Measurements from ENCODE around the gene JMY. TPM values are rescaled to one million over a fixed set of nuclear protein-coding genes. Genes with fewer than 3 reads are reported as not detected.
"Not testable (repeated sequence)": the region's sequence is repeated elsewhere in the genome, so short reads cannot be mapped to it uniquely, and the experiment has no call there.

Gene JMY
- total RNA-seq, 1 experiment from 2014 or later: 12.5 TPM

DNA sequence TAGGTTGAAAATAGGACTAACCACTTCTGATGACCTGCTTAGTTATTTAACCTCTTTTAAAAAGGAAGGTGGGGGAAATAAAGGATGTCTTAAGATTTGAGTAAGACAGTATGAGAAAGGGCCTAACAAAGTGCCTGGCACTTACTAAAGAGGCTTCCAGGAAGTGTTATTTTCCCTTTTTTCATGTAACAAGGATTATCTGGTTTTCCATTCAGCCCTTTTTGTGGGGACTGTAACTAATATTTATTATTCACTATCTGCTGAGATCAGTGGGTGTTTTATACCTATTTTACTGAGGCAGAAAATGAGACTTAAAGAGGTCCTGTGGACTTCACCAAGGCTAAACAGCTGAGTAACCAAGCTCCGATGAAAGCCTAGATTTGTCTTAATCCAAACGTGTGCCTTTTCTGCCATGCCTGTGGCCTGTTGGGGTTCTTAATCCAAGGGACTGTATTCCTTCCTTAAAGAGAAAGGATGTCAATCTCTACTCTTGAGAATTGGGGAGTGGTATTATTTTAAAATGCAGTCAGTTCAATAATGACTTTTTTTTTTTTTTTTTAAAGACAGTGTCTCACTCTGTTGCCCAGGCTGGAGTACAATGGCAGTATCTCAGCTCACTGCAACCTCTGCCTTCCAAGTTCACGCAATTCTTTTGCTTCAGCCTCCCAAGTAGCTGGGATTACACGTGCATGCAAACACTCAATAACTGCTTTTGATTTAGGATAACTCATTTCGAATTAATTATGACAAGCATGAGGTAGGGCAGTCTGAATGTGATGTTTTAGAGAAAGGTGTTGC lies 6.5 kb downstream of the JMY start:
- TF ChIP-seq CTCF (IDR thresholded peaks at IDR 0.05; ENCODE audit: unreplicated experiment): no peak
- peaks cover 44% of the 10 kb centered on the region for H3K4me1 Mint-ChIP-seq (ENCODE audit: low read depth, unreplicated experiment)
- BruUV-seq (replicated peaks): no TSS peak
- H3K4me3 Mint-ChIP-seq (ENCODE audit: low read depth, unreplicated experiment): no peak overlapping the region
- H3K36me3 Mint-ChIP-seq (ENCODE audit: insufficient read depth, unreplicated experiment): peaks cover 22% of the 10 kb centered on the region
- H3K27me3 Mint-ChIP-seq (ENCODE audit: unreplicated experiment): no peaks in the 10 kb centered on the region
- CTCF ChIA-PET: interaction anchor here (0.6 kb wide), 1 partner anchor 205 kb away, joined by 4 read pairs; no protein-coding TSS in a partner anchor
- H3K9me3 Mint-ChIP-seq (ENCODE audit: low read depth, unreplicated experiment): no peaks in the 10 kb centered on the region
- no peak for DNase-seq
- no peak overlapping the region for H3K27ac Mint-ChIP-seq (ENCODE audit: unreplicated experiment)
- intact Hi-C loops (cut with micrococcal nuclease; ENCODE audit: unreplicated experiment): loop anchor here (5.0 kb wide), 1 partner anchor 110 kb away; no protein-coding TSS in a partner anchor

- no peaks in the 10 kb centered on the region for H3K9me3 Mint-ChIP-seq (ENCODE audit: low read depth, unreplicated experiment)
- no peak overlapping the region for H3K4me3 Mint-ChIP-seq (ENCODE audit: low read depth, unreplicated experiment)
- H3K27ac Mint-ChIP-seq (ENCODE audit: unreplicated experiment): no peak overlapping the region
- BruUV-seq (replicated peaks): no TSS peak
- TF ChIP-seq CTCF (IDR thresholded peaks at IDR 0.05; ENCODE audit: unreplicated experiment): no peak
- H3K4me1 Mint-ChIP-seq (ENCODE audit: low read depth, unreplicated experiment): peaks cover 44% of the 10 kb centered on the region
- DNase-seq: no peak
- no peaks in the 10 kb centered on the region for H3K27me3 Mint-ChIP-seq (ENCODE audit: unreplicated experiment)
- CTCF ChIA-PET: interaction anchor here (0.6 kb wide), 1 partner anchor 204 kb away, joined by 4 read pairs; no protein-coding TSS in a partner anchor
- intact Hi-C loops (cut with micrococcal nuclease; ENCODE audit: unreplicated experiment): loop anchor here (5.0 kb wide), 1 partner anchor 111 kb away; no protein-coding TSS in a partner anchor
- H3K36me3 Mint-ChIP-seq (ENCODE audit: insufficient read depth, unreplicated experiment): peaks cover 14% of the 10 kb centered on the region
Measured at GRCh38 chr5:79243224-79243623, 7.3 kb downstream of the JMY start.

DNA sequence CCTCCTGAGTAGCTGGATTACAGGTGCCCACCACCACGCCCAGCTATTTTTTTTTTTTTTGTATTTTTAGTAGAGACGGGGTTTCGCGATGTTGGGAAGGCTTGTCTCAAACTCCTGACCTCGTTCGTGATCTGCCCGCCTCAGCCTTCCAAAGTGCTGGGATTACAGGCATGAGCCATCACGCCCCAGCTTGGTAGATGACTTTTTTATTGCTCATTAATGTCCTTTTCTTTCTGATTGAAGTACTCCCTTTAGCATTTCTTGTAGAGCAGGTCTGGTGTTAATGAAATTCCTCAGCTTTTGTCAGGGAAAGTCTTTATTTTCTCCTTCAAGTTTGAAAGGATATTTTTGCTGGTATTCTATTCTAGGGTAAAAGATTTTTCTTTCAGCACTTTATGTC lies 18.1 kb downstream of the JMY start:
- DNase-seq; H3K27me3 Mint-ChIP-seq (ENCODE audit: unreplicated experiment); H3K9me3 Mint-ChIP-seq (ENCODE audit: low read depth, unreplicated experiment); BruUV-seq (replicated peaks); H3K36me3 Mint-ChIP-seq (ENCODE audit: insufficient read depth, unreplicated experiment); H3K27ac Mint-ChIP-seq (ENCODE audit: unreplicated experiment); intact Hi-C loops (cut with micrococcal nuclease; ENCODE audit: unreplicated experiment); H3K4me3 Mint-ChIP-seq (ENCODE audit: low read depth, unreplicated experiment): not testable (repeated sequence)
- peaks cover 18% of the 10 kb centered on the region for H3K4me1 Mint-ChIP-seq (ENCODE audit: low read depth, unreplicated experiment)
- CTCF ChIA-PET: interaction anchor here (0.7 kb wide), 1 partner anchor 335 kb away, joined by 3 read pairs; no protein-coding TSS in a partner anchor

- peak; percentile 83 for TF ChIP-seq CTCF (IDR thresholded peaks at IDR 0.05; ENCODE audit: unreplicated experiment)
- intact Hi-C loops (cut with micrococcal nuclease; ENCODE audit: unreplicated experiment): loop anchor here (1.0 to 2.0 kb wide), 2 partner anchors 69 to 208 kb away; no protein-coding TSS in a partner anchor
- peaks cover 18% of the 10 kb centered on the region for H3K4me1 Mint-ChIP-seq (ENCODE audit: low read depth, unreplicated experiment)
- peak; percentile 74 for DNase-seq
- H3K27me3 Mint-ChIP-seq (ENCODE audit: unreplicated experiment): no peaks in the 10 kb centered on the region
- no peaks in the 10 kb centered on the region for H3K36me3 Mint-ChIP-seq (ENCODE audit: insufficient read depth, unreplicated experiment)
- H3K9me3 Mint-ChIP-seq (ENCODE audit: low read depth, unreplicated experiment): no peaks in the 10 kb centered on the region
- no peak overlapping the region for H3K27ac Mint-ChIP-seq (ENCODE audit: unreplicated experiment)
- CTCF ChIA-PET: interaction anchor here (0.6 to 1.7 kb wide), 8 partner anchors 19 to 210 kb away, joined by 3 to 16 read pairs (median 4); no protein-coding TSS in a partner anchor
- no TSS peak for BruUV-seq (replicated peaks)
- no peak overlapping the region for H3K4me3 Mint-ChIP-seq (ENCODE audit: low read depth, unreplicated experiment)
Measured at GRCh38 chr5:79255786-79256557, 20.0 kb downstream of the JMY start.

All from Calu3 (cell line).